Left ventricle myocardium inferior (tissue), 1 donor: Measurements from ENCODE around the gene PA2G4. TPM values are rescaled to one million over a fixed set of nuclear protein-coding genes. Genes with fewer than 3 reads are reported as not detected.

Experiments used
- DNase-seq: peaks from one replicate; pipeline ENCODE4 v3.0.0-alpha.2; 2020
- H3K27ac ChIP-seq: fragments of 200-600 bp; replicated peaks from 2 replicates; pipeline ENCODE4 v1.8.0; 2021
- H3K27me3 ChIP-seq: fragments of 200-600 bp; 2 replicates; pipeline ENCODE4 v1.8.0; 2021; ENCODE audit warnings: low read depth
- H3K36me3 ChIP-seq: fragments of 200-600 bp; 2 replicates; pipeline ENCODE4 v1.8.0; 2021
- H3K4me1 ChIP-seq: fragments of 200-600 bp; 2 replicates; pipeline ENCODE4 v1.8.0; 2021
- H3K4me3 ChIP-seq: fragments of 200-600 bp; 2 replicates; pipeline ENCODE4 v1.8.0; 2021; ENCODE audit warnings: mild to moderate bottlenecking, moderate library complexity
- H3K9me3 ChIP-seq: fragments of 200-600 bp; replicated peaks from 2 replicates; pipeline ENCODE4 v1.8.0; 2021
- CTCF ChIP-seq: fragments of 200-600 bp; IDR thresholded peaks from 2 replicates; pipeline ENCODE4 v1.8.0; 2021; ENCODE audit warnings: antibody characterized with exemption, mild to moderate bottlenecking, borderline replicate concordance
- intact Hi-C: fragments of 100-400 bp; cut with micrococcal nuclease; formaldehyde crosslinking; loops from one replicate; pipeline ENCODE4 v1.11.0; 2022
- total RNA-seq: library from RNA; stranded (reverse); fragmentation: NEBNext Ultra II Directional; extraction: Animal tissue kit (Norgen Biotek cat#: 25700); gene quantifications from one replicate; pipeline ENCODE4 v1.2.1, GENCODE V29; 2021
- donor health status: DM: no; HTN: yes; CAD: no; lungs with severe emphysema.

PA2G4 gene
- total RNA-seq, 1 donor from 2014 or later: 65.7 TPM

- Histone ChIP-seq H3K27me3 (no peaks in the 10 kb centered on the region), H3K36me3 (peaks cover 31% of the 10 kb centered on the region), H3K9me3 (no peaks in the 10 kb centered on the region), H3K4me1 (peaks cover 63% of the 10 kb centered on the region), H3K27ac (peak overlapping the region; percentile 96), H3K4me3 (peak overlapping the region; percentile 75)
- intact Hi-C loops: loop anchor here (5.0 kb wide), 1 partner anchor 40 kb away; the partner anchor contains the start of genes RPL41 and ZC3H10
- TF ChIP-seq CTCF: peak; percentile 73
- peak; percentile 74 for DNase-seq
Measured at GRCh38 chr12:56157201-56158028, 53.1 kb downstream of the PA2G4 start.

- Histone ChIP-seq H3K4me3 (peak within 1 kb of the TSS; percentile 75), H3K36me3 (peaks cover 40% of the 10 kb centered on the region), H3K4me1 (peaks cover 56% of the 10 kb centered on the region), H3K9me3 (no peaks in the 10 kb centered on the region), H3K27ac (peak within 1 kb of the TSS; percentile 96), H3K27me3 (no peaks in the 10 kb centered on the region)
- no peak for TF ChIP-seq CTCF
- DNase-seq: peak; percentile 94
- intact Hi-C loops: loop anchor here (5.0 kb wide), 1 partner anchor 41 kb away; the partner anchor contains the start of genes RPL41 and ZC3H10
Measured at GRCh38 chr12:56158029-56158925, 53.9 kb downstream of the PA2G4 start, which contains the start of gene MYL6. TSS of gene MYL6 (plus strand) at chr12:56158359. CDS start at chr12:56158402, 43 bp downstream.

- H3K9me3 ChIP-seq: no peaks in the 10 kb centered on the region
- no peak for TF ChIP-seq CTCF
- H3K4me3 ChIP-seq: peak overlapping the region; percentile 75
- intact Hi-C loops: loop anchor here (5.0 kb wide), 1 partner anchor 42 kb away; the partner anchor contains the start of genes RPL41 and ZC3H10
- H3K36me3 ChIP-seq: peaks cover 47% of the 10 kb centered on the region
- H3K27ac ChIP-seq: peak overlapping the region; percentile 96
- peaks cover 52% of the 10 kb centered on the region for H3K4me1 ChIP-seq
- peak; percentile 81 for DNase-seq
- H3K27me3 ChIP-seq: no peaks in the 10 kb centered on the region
Measured at GRCh38 chr12:56158926-56159461, 54.6 kb downstream of the PA2G4 start.

- Histone ChIP-seq H3K27ac (peak overlapping the region; percentile 96), H3K9me3 (no peaks in the 10 kb centered on the region), H3K36me3 (peaks cover 54% of the 10 kb centered on the region), H3K27me3 (no peaks in the 10 kb centered on the region), H3K4me3 (peak overlapping the region; percentile 75), H3K4me1 (peaks cover 52% of the 10 kb centered on the region)
- no peak for TF ChIP-seq CTCF
- intact Hi-C loops: loop anchor here (5.0 kb wide), 1 partner anchor 42 kb away; the partner anchor contains the start of genes RPL41 and ZC3H10
- no peak for DNase-seq
Measured at GRCh38 chr12:56159482-56160192, 55.3 kb downstream of the PA2G4 start.
